Testis (tissue), 2 donors: Measurements from ENCODE around the gene ANKS1B.

ENCODE experiments used
- CTCF ChIP-seq, 3 experiments: fragments of 450-650 bp in 2 of 3; fragments of 200-600 bp in 1 of 3; sonication (generic) in 1 of 3; IDR thresholded peaks; one replicate each; pipeline ENCODE4 v1.5.1; 2016 to 2019; ENCODE audit warnings: antibody characterized with exemption in 3 of 3, mild to moderate bottlenecking in 2 of 3, moderate library complexity in 1 of 3
- POLR2A ChIP-seq: fragments of 450-650 bp; IDR thresholded peaks from one replicate; pipeline ENCODE4 v1.6.1; 2017; ENCODE audit warnings: antibody characterized with exemption, mild to moderate bottlenecking, moderate library complexity

DNA sequence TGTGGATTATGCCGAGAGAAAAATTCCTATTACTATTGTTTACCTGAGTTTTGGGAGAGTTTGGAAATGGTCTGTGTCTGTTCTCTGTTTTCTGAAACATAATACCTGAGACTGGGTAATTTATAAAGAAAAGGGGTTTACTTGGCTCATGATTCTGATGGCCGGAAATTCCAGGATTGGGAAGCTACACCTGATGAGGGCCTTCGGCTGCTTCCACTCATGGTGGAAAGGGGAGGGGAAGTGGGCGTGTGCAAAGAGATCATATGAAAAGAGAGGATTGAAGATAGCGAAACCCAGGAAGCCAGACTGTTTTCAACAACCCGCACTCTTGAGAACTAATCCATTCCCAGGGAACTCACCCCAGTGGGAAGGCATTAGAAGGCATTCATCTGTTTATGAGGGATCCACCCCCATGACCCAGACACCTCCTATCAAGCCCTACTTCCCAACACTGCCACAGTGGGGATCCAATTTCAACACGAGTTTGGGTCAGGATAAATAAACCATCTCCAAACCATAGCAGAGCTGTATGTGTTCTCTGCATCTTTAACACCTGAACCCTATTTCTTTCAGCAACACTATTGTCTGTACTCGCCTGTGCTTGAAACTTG lies 1288.6 kb downstream of the ANKS1B start:
- TF ChIP-seq CTCF (IDR thresholded peaks at IDR 0.05) = no peak
- no peak for TF ChIP-seq POLR2A
